Caco-2 (cell line): Measurements from ENCODE around the gene SH3D19. TPM values are rescaled to one million over a fixed set of nuclear protein-coding genes. Genes with fewer than 3 reads are reported as not detected.

Experiments
- BruUV-seq: library from RNA; stranded (reverse); fragments of 400-500 nt; replicated peaks from 2 replicates; lab custom pipeline; 2021; lab: Mats Ljungman, UMichigan
- CTCF ChIA-PET: fragments of 300-600 bp; sonication (Branson Sonifier 250); formaldehyde crosslinking; loops from one replicate; lab custom pipeline; 2022; ENCODE audit warnings: antibody characterized with exemption; lab: Charles Lee
- POLR2A ChIA-PET: fragments of 300-600 bp; sonication (Branson Sonifier 250); formaldehyde crosslinking; loops from one replicate; lab custom pipeline; 2022; ENCODE audit warnings: antibody characterized with exemption; lab: Charles Lee
- DNase-seq, 2 experiments: peaks; one replicate each; pipeline versions ENCODE4 v3.0.0 to v3.0.0-alpha.2; 2020 to 2022
- H3K27me3 ChIP-seq: replicated peaks from 2 replicates; pipeline ENCODE4 v1.6.0; 2011; ENCODE audit warnings: low read length; ENCODE audit not compliant: control insufficient read depth, insufficient read depth
- H3K36me3 ChIP-seq: 2 replicates; pipeline ENCODE4 v1.5.1; 2011; ENCODE audit warnings: low read length; ENCODE audit not compliant: control insufficient read depth, insufficient read depth
- H3K4me1 ChIP-seq: fragments of 250-450 bp; sonication (Bioruptor Pico); 2 replicates; pipeline ENCODE4 v1.5.1; 2020; ENCODE audit warnings: mild to moderate bottlenecking
- H3K4me3 ChIP-seq: 2 replicates; pipeline ENCODE4 v1.5.1; 2011; ENCODE audit warnings: low read depth, mild to moderate bottlenecking, control low read depth, low read length
- H3K9me3 ChIP-seq: fragments of 250-450 bp; sonication (Bioruptor Pico); 2 replicates; pipeline ENCODE4 v1.5.1; 2020; ENCODE audit warnings: mild to moderate bottlenecking, moderate library complexity
- H3K27ac Mint-ChIP-seq: one replicate; pipeline ENCODE4 v1.8.0; 2022; ENCODE audit warnings: mixed read lengths; ENCODE audit not compliant: unreplicated experiment
- H3K27me3 Mint-ChIP-seq: one replicate; pipeline ENCODE4 v1.8.0; 2022; ENCODE audit warnings: mixed read lengths; ENCODE audit not compliant: insufficient read depth, unreplicated experiment
- H3K36me3 Mint-ChIP-seq: one replicate; pipeline ENCODE4 v1.8.0; 2022; ENCODE audit warnings: mild to moderate bottlenecking, mixed read lengths; ENCODE audit not compliant: insufficient read depth, unreplicated experiment
- H3K4me1 Mint-ChIP-seq: one replicate; pipeline ENCODE4 v1.8.0; 2022; ENCODE audit warnings: low read depth, mixed read lengths; ENCODE audit not compliant: unreplicated experiment
- H3K4me3 Mint-ChIP-seq: one replicate; pipeline ENCODE4 v1.8.0; 2022; ENCODE audit warnings: mild to moderate bottlenecking, moderate library complexity, mixed read lengths; ENCODE audit not compliant: unreplicated experiment
- H3K9me3 Mint-ChIP-seq: one replicate; pipeline ENCODE4 v1.8.0; 2022; ENCODE audit warnings: mixed read lengths; ENCODE audit not compliant: unreplicated experiment
- intact Hi-C: fragments of 100-400 bp; cut with micrococcal nuclease; formaldehyde crosslinking; loops from one replicate; pipeline ENCODE4 v1.10.0; 2022; ENCODE audit not compliant: unreplicated experiment
- total RNA-seq: library from RNA; stranded (reverse); gene quantifications from 2 replicates; pipeline ENCODE4 v1.2.3, GENCODE V29; 2022
- TF ChIP-seq, protein P1 (sequence below), 2 experiments: fragments of 200-600 bp in 1 of 2; IDR thresholded peaks; 1 replicate in 1 of 2; 2 replicates in 1 of 2; pipeline versions ENCODE4 v1.5.1 to v1.8.0; 2011 to 2022; ENCODE audit warnings: antibody characterized with exemption in 1 of 2, control low read depth in 1 of 2, inconsistent platforms in 1 of 2, low read depth in 1 of 2, low read length in 1 of 2, mild to moderate bottlenecking in 1 of 2, moderate library complexity in 1 of 2; ENCODE audit not compliant: insufficient read depth in 1 of 2, severe bottlenecking in 1 of 2, unreplicated experiment in 1 of 2

The SH3D19 gene
- total RNA-seq, 1 experiment from 2014 or later, result 57.8 TPM

DNA sequence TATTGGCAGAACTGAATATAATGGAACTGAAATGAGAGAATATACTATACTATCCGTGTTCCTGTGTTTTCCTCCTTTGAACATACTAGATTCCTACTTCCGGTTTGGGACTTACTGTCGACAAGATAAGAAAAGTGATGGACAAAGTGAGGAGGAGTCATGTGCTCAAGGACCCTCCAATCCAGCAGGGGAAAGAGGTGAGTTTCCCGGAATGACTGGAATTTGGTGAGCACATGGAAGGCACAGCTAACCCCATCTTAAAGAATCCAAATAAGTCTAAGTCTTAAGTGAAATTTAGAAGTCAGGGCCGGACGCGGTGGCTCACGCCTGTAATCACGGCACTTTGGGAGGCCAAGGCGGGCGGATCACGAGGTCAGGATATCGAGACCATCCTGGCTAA, 36.6 kb upstream of the SH3D19 start:
- Mint-ChIP-seq H3K36me3 (peaks cover 8% of the 10 kb centered on the region), H3K4me3 (no peak overlapping the region), H3K4me1 (peaks cover 12% of the 10 kb centered on the region), H3K27me3 (no peaks in the 10 kb centered on the region), H3K9me3 (no peaks in the 10 kb centered on the region), H3K27ac (no peak overlapping the region)
- no peak for DNase-seq
- TF ChIP-seq, protein P1, sequence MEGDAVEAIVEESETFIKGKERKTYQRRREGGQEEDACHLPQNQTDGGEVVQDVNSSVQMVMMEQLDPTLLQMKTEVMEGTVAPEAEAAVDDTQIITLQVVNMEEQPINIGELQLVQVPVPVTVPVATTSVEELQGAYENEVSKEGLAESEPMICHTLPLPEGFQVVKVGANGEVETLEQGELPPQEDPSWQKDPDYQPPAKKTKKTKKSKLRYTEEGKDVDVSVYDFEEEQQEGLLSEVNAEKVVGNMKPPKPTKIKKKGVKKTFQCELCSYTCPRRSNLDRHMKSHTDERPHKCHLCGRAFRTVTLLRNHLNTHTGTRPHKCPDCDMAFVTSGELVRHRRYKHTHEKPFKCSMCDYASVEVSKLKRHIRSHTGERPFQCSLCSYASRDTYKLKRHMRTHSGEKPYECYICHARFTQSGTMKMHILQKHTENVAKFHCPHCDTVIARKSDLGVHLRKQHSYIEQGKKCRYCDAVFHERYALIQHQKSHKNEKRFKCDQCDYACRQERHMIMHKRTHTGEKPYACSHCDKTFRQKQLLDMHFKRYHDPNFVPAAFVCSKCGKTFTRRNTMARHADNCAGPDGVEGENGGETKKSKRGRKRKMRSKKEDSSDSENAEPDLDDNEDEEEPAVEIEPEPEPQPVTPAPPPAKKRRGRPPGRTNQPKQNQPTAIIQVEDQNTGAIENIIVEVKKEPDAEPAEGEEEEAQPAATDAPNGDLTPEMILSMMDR (IDR thresholded peaks at IDR 0.05; ENCODE audit: insufficient read depth in 1 of 2, low read depth in 1 of 2, low read length in 1 of 2, severe bottlenecking in 1 of 2, unreplicated experiment in 1 of 2), result no peak
- no peaks in the 10 kb centered on the region for H3K36me3 ChIP-seq
- H3K4me1 ChIP-seq, result no peaks in the 10 kb centered on the region
- intact Hi-C loops, result loop anchor here (1.0 to 2.0 kb wide), 10 partner anchors 21 to 250 kb away; partner anchors contain the start of gene PRSS48
- BruUV-seq, result no TSS peak
- H3K4me3 ChIP-seq, result no peak overlapping the region
- no peaks in the 10 kb centered on the region for H3K9me3 ChIP-seq
- no peaks in the 10 kb centered on the region for H3K27me3 ChIP-seq
- ChIA-PET CTCF (interaction anchor here (0.9 to 1.3 kb wide), 4 partner anchors 36 to 245 kb away, joined by 3 to 9 read pairs (median 6); partner anchors contain the start of genes PRSS48 and SH3D19), POLR2A (interaction anchor here (0.9 kb wide), 1 partner anchor 36 kb away, joined by 3 read pairs; the partner anchor contains the start of gene SH3D19)

DNA sequence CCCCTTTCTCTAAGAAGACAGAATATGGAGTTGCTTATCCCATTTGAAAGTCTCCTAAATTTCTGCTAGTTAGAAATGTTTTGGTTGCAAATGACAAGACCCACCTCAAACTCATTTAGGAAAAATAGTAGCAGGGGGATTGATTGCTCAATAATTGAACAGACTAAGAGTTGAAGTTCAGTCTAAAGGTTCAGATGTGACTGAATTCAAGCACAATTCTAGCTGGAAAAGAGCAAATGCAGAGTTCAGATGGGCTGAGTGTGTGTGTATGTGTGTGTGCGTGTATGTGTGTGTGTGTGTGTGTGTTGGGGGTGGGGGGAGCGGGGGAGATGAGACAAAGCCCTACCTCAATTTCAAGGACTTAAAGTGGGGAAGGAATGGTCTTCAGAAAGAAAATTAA, 35.7 kb upstream of the SH3D19 start:
- no peak overlapping the region for H3K27ac Mint-ChIP-seq
- CTCF ChIA-PET, result no interaction called here
- BruUV-seq, result no TSS peak
- no peak for DNase-seq
- H3K4me1 Mint-ChIP-seq, result peaks cover 12% of the 10 kb centered on the region
- H3K9me3 Mint-ChIP-seq, result no peaks in the 10 kb centered on the region
- TF ChIP-seq, protein P1 (IDR thresholded peaks at IDR 0.05; ENCODE audit: insufficient read depth in 1 of 2, low read depth in 1 of 2, low read length in 1 of 2, severe bottlenecking in 1 of 2, unreplicated experiment in 1 of 2), result no peak
- POLR2A ChIA-PET, result interaction anchor here (1.4 kb wide), 1 partner anchor 36 kb away, joined by 6 read pairs; the partner anchor contains the start of gene SH3D19
- H3K36me3 ChIP-seq, result no peaks in the 10 kb centered on the region
- no peaks in the 10 kb centered on the region for H3K27me3 Mint-ChIP-seq
- no peaks in the 10 kb centered on the region for H3K4me1 ChIP-seq
- no peak overlapping the region for H3K4me3 Mint-ChIP-seq
- intact Hi-C loops, result no loop called here
- no peaks in the 10 kb centered on the region for H3K9me3 ChIP-seq
- H3K27me3 ChIP-seq, result no peaks in the 10 kb centered on the region
- H3K4me3 ChIP-seq, result no peak overlapping the region
- H3K36me3 Mint-ChIP-seq, result peaks cover 8% of the 10 kb centered on the region

DNA sequence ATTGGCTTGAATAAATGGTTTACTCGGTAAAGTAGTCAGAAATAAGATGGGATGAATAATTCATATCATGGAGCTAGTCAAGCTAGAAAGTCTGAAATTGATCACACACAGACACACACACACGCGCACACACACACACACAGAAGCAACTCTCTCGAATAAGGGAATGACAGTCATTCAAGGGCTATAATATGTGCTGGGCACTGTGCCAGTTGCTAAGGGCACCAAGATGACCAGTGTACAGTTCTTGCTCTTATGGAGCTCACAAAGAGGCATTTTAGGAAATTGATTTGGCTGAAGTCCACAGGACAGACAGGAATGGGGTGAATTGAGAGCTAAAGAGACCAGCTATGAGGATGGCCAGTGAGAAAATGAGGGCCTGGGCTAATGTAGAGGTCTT, 34.2 kb upstream of the SH3D19 start:
- ChIA-PET POLR2A (interaction anchor here (0.8 to 1.4 kb wide), 2 partner anchors 34 kb away, joined by 3 to 6 read pairs; partner anchors contain the start of gene SH3D19), CTCF (no interaction called here)
- Mint-ChIP-seq H3K36me3 (peaks cover 8% of the 10 kb centered on the region), H3K27me3 (no peaks in the 10 kb centered on the region), H3K27ac (no peak overlapping the region), H3K4me1 (peaks cover 12% of the 10 kb centered on the region), H3K9me3 (no peaks in the 10 kb centered on the region), H3K4me3 (no peak overlapping the region)
- Histone ChIP-seq H3K27me3 (no peaks in the 10 kb centered on the region), H3K9me3 (no peaks in the 10 kb centered on the region), H3K4me3 (no peak overlapping the region), H3K4me1 (no peaks in the 10 kb centered on the region), H3K36me3 (no peaks in the 10 kb centered on the region)
- intact Hi-C loops, result no loop called here
- BruUV-seq, result no TSS peak
- no peak for DNase-seq
- TF ChIP-seq, protein P1 (IDR thresholded peaks at IDR 0.05; ENCODE audit: insufficient read depth in 1 of 2, low read depth in 1 of 2, low read length in 1 of 2, severe bottlenecking in 1 of 2, unreplicated experiment in 1 of 2), result no peak
